HG03558 (cell line): ENCODE results near the gene PRMT7.

Experiments used
- ATAC-seq: cut with Tn5 transposase; IDR thresholded peaks from one replicate; pipeline ENCODE4 v1.9.1; 2021; ENCODE audit warnings: moderate number of reproducible peaks; ENCODE audit not compliant: unreplicated experiment; ENCODE audit errors: extremely low read depth

PRMT7 gene

GRCh38 chr16:68300734-68301459 is 9.9 kb upstream of the PRMT7 start:
- ATAC-seq, result no peak

- ATAC-seq, result no peak
These were observed 4.2 kb upstream of the PRMT7 start for GRCh38 chr16:68306633-68307032.

- no peak for ATAC-seq
These were observed 1.0 kb upstream of the PRMT7 start for GRCh38 chr16:68309799-68310198.

DNA sequence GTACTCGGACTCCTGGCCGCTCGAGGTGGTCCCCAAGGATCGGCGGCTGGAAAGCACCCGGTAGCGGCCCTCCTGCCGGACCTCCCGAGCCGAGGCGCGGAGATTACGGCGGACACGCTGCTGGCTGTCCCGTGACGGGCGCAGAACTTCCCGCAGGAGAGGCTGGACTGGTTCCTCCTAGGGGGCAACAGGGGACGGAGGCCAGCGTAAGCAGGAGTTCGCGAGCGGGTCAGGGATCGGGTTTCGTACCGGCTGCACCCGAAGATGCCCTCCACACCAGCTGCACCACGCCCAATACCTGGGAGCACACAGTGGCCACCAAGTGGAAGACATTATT is 414 bp upstream of the PRMT7 start:
- no peak for ATAC-seq

DNA sequence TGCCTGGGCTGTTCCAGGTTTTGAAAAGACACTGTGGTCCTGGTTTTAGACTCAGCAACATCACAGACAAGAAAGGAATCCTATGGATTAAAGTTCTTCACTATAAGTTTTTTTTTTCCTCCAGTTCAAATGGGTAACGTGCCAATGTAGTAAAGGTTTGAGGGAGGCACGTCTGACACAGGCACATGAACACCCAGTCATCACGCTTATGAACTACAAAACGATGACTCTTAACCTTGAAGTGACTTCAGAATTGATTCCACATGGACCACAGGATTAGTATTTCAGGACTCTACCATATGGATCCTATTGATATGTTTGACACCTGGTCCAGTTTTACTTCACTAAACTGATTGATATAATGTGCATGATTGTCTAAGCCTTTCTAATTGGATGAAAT is 2.3 kb downstream of the PRMT7 start:
- ATAC-seq, result no peak

GRCh38 chr16:68319185-68319908 is 8.5 kb downstream of the PRMT7 start:
- ATAC-seq, result no peak

GRCh38 chr16:68324336-68324735 is 13.5 kb downstream of the PRMT7 start:
- ATAC-seq, result no peak

GRCh38 chr16:68324780-68325357 is 14.1 kb downstream of the PRMT7 start:
- no peak for ATAC-seq

DNA sequence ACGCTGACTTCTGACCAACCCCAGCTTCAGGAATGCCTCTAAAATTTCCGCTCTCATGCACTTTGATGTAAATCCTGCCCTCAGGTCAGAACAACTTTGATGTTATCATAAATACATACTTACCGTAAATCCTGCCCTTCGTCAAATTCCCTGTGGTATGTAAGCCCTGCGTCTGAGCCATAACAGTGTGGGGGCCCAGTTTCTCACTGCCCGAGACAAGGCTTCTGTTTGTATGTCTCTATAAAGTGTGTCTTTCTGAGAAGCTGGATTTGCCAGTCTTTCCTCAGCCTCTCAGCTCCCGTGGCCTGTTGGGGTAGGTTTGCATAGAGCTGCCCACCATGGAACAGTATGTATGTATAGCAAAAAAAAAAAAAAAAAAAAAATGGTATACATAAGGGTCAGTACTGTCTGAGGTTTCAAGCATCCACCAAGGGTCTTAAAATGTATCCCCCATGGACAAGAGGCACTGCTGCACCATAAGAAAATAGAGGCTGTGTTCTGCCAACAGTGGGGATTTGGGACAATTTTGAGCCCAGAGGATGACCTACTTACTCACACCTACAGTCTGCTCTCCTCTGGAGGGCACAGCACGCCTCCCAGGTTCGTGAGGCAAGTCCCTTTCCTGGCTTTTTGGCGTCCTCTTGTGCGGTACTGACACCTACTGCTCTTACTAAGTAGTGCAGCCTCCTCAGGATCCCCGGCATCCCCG is 17.5 kb downstream of the PRMT7 start:
- no peak for ATAC-seq

DNA sequence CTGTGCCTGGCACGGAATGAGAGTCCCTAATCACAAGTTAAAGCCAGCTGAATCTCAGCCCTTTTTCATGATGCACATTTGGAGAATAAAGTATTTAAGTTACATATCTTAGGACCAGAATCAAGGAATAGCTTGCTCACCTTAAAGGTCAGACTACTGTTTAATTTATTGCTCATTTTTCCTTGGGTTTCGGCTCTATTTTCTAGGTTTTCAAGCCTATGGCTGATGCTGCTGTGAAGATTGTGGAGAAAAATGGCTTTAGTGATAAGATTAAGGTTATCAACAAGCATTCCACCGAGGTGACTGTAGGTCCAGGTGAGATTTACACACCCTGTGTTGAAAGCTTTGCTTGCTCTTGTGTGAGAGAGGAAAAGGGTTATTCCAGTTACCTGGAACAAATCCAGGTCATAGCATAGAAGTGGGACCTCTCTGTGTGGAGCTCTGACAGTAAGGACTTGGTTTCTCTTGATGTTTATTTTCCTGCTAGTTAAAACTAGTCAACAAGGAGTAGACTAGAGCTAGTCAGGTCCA is 18.1 kb downstream of the PRMT7 start:
- ATAC-seq, result no peak

DNA sequence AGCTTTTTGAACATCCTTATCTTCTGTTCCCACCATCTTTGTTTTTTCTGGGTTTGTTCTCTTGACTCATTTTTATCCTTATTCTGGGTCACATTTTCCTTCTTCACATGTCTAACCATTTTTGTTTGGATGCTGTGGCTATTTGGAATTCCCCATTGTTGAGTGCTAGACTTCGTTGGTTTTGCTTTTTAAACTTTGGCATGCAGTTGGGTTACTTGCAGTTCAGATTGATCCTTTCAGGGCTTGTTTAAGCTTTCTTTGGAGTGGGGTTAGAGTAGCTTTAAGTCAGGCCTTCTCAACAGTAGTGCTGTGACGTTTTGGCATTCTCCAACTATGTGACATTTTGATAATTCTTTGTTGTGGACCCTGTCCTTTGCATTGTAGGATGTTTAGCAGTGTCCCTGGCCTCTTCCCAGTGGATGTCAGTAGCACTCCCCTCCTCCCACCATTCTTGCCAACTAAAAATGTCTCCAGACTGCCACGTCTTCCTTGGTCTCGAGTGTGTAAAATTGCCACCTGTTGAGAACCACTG is 21.1 kb downstream of the PRMT7 start:
- ATAC-seq, result no peak

DNA sequence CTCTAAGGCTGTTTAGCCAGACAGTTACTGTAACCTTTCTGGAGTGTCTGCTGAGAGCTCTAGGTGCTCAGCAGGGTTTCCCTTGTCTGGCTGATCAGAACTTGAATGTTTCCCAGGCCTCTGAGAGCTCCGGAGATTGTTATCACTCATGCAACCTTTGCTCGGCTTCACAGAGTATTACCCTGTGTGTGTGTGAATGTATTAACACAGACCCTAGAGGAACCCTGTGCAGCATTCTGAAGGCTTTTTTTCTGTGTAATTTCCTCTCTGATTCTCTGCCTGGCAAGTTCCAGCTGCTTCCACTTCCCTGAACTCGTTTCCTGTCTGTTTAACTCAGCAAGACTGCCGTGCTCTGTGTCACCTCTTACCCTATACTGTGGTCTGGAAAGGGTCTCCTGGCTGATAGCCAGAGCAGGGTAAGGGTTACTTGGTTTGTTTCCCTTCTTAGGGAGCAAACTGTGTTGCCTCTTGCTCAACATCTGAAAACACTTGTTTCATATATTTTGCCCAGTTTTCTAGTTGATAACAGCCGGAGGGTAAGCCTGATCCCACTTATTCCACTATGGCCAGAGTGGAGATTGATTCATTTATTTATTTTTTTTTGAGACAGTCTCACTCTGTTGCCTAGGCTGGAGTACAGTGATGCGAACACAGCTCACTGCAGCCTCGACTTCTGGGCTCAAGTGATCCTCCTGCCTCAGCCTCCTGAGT is 21.7 kb downstream of the PRMT7 start:
- no peak for ATAC-seq

DNA sequence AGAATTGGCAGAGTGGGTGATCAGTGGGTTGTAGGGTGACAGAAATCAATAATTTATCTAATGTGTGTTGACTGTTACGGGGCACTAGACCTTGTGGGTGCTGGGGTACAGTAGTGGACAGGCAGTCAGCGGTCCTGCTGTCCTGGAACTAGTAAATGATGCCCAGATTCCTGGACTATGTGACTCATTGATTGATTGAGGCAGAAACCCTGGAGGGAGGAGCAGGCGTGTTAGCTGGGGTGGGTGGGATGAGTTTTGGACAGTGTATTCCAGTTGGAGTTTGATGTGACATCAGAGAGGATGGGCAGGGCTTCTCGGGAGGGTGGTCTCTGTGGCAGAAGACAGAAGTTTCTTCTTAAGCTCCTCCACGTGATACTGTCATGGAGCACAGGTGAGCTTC is 24.4 kb downstream of the PRMT7 start:
- no peak for ATAC-seq

- ATAC-seq, result no peak
These were observed 27.7 kb downstream of the PRMT7 start for GRCh38 chr16:68338326-68339119.

GRCh38 chr16:68339214-68339613 is 28.4 kb downstream of the PRMT7 start:
- ATAC-seq, result no peak

- no peak for ATAC-seq
These were observed 31.8 kb downstream of the PRMT7 start for GRCh38 chr16:68342620-68343019.

DNA sequence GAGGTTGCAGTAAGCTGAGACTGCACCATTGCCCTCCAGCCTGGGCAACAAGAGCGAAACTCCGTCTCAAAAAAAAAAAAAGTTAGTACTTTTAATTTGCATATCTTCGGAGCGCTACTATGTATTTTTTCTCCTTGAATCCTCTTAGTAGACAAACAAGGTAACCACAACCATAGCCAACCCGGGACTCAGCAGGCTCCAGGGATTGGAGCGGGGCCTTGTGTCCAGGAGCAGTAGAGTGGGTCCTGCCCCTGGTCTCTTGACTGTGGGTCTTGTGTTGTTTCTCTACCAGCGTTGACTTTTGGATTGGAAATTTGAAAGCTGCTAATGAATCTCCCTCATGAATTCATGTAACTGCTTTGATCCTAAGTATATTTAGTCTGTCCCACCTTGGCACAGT is 32.3 kb downstream of the PRMT7 start:
- no peak for ATAC-seq

DNA sequence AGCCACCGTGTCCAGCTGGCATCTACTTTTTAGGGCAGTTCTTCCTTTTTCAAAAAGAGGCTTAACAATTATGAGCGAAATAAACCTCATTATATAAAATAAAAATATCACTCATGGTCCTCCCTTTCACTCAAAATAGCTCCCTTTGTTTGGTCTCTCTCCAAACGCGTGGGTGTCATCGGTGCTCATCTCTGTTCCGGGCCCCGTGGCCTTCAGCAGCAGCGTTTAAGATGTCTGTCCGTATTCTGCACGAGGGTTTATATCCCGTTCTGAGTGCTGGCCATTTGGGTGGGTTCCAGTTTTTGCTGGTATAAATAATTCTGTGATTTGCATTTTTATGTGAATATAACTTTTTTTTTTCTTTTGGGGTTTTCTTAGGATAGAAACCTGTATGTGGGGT is 33.4 kb downstream of the PRMT7 start:
- ATAC-seq, result no peak

DNA sequence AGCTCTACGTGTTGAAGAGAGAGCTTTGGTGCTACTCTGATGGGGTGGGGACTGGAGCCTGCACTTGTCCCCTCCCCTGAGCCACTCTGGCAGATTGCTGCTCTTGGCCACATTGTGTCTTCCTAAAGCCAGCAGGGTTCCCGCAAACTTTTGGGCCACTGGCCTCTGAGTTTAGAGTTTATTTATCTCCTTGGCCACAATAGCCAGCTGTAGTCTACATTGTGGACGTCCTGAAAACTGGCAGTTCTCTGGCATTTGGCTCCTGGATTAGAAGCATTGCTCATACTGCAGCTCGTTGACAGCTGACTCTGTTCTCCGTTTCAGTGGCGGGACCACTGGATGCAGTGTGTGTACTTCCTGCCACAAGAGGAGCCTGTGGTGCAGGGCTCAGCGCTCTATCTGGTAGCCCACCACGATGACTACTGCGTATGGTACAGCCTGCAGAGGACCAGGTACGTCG is 34.6 kb downstream of the PRMT7 start:
- no peak for ATAC-seq
